ENCODE measurements around the gene LMAN2.

LMAN2 gene

DNA sequence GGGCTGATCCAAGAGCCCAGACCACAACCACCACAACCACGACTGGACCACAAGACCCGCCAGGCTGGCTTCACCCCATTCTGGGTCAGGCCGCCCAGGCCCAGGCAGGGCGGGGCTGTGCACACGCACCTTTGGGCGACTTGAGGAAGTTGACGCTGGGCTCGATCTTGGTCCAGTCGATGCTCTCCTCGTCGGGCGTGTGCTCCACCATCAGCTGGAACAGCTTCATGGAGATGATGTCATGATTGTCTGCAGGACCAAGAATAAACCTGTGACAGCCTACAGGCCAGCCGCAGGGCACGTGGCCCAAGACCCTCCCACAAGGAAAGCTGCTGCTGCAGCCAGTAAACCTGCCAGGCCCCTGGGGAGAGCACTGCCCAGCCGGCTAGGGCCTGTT, 17.3 kb downstream of the LMAN2 start:
- Histone ChIP-seq H3K9ac (ENCODE audit: low read length) (no peak overlapping the region), H3K4me1 (ENCODE audit: low read length) (no peaks in the 10 kb centered on the region), H3K79me2 (ENCODE audit: low read length) (peaks cover 24% of the 10 kb centered on the region)

DNA sequence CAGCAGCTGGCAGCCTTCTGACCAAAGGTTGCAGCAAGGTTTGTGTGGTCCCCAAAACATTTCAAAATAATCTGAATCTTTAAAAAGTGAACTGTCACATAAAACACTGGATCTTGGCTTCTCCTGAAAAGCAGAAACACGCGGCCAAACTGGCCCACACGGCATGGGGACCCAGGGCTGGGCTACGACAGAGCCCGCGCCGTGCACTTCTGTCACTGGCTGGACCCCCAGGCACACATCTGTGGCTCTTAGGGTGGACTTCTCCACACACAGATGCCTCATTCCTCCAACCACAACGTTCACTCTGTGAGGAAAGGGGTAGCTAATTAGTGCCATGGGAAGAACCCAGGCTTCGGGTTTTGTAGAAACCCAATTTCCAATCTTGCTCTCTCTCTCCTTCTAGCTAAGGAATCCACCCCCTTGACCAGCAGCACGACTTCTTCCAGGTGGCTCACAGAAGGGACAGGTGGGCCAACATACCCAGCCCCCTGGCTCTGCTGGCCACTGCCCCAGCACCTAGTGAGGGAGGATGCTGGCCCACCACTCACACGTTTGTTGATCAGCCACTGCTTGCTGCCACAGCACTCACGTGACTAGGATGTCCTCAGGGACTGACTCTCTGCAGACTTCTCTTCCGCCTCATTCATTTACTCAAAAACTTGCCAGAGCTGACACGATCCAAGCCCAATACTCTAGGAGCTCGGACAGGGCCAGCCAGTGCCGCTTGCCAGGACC, 17.9 kb downstream of the LMAN2 start:
- no peaks in the 10 kb centered on the region for H3K9me3 ChIP-seq (replicated peaks; ENCODE audit: insufficient read depth, low read length)
- no peaks in the 10 kb centered on the region for H3K9me2 ChIP-seq (replicated peaks; ENCODE audit: insufficient read depth, low read length)
- H3K79me2 ChIP-seq (ENCODE audit: low read length): peaks cover 18% of the 10 kb centered on the region
- DNase-seq: no peak
- H3K4me2 ChIP-seq (ENCODE audit: low read depth, low read length): no peak overlapping the region
- H3K4me3 ChIP-seq (ENCODE audit: low read length): no peak overlapping the region
- no peak overlapping the region for H3K27ac ChIP-seq (ENCODE audit: low read length)
- H3K4me1 ChIP-seq (ENCODE audit: low read length): no peaks in the 10 kb centered on the region
- H3K27me3 ChIP-seq (replicated peaks; ENCODE audit: insufficient read depth, low read length): no peaks in the 10 kb centered on the region
- peaks cover 9% of the 10 kb centered on the region; the same call in 1 of the 2 replicates for H3K36me3 ChIP-seq (replicated peaks; ENCODE audit: insufficient read depth, low read length)
- H2AFZ ChIP-seq (ENCODE audit: low read length): no peak overlapping the region
- TF ChIP-seq EZH2 (optimal IDR thresholded peaks at IDR 0.05; ENCODE audit: low read depth, low read length) (no peak), EZH2phosphoT487 (IDR thresholded peaks at IDR 0.05; ENCODE audit: low read length) (no peak)
- TF ChIP-seq, protein P1, sequence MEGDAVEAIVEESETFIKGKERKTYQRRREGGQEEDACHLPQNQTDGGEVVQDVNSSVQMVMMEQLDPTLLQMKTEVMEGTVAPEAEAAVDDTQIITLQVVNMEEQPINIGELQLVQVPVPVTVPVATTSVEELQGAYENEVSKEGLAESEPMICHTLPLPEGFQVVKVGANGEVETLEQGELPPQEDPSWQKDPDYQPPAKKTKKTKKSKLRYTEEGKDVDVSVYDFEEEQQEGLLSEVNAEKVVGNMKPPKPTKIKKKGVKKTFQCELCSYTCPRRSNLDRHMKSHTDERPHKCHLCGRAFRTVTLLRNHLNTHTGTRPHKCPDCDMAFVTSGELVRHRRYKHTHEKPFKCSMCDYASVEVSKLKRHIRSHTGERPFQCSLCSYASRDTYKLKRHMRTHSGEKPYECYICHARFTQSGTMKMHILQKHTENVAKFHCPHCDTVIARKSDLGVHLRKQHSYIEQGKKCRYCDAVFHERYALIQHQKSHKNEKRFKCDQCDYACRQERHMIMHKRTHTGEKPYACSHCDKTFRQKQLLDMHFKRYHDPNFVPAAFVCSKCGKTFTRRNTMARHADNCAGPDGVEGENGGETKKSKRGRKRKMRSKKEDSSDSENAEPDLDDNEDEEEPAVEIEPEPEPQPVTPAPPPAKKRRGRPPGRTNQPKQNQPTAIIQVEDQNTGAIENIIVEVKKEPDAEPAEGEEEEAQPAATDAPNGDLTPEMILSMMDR (IDR thresholded peaks at IDR 0.05; ENCODE audit: low read length): no peak
- H4K20me1 ChIP-seq (ENCODE audit: insufficient read depth, low read length): no peaks in the 10 kb centered on the region
- H3F3A ChIP-seq (ENCODE audit: insufficient read depth, low read length): no peaks in the 10 kb centered on the region
- no peak overlapping the region for H3K9ac ChIP-seq (ENCODE audit: low read length)

More for the DNA sequence above, 17.3 kb downstream of the LMAN2 start:
- Histone ChIP-seq H3F3A (ENCODE audit: insufficient read depth, low read length) (no peaks in the 10 kb centered on the region), H3K4me3 (ENCODE audit: low read length) (no peak overlapping the region), H3K4me2 (ENCODE audit: low read depth, low read length) (no peak overlapping the region), H3K9me3 (replicated peaks; ENCODE audit: insufficient read depth, low read length) (no peaks in the 10 kb centered on the region), H3K27me3 (replicated peaks; ENCODE audit: insufficient read depth, low read length) (no peaks in the 10 kb centered on the region), H3K27ac (ENCODE audit: low read length) (no peak overlapping the region), H4K20me1 (ENCODE audit: insufficient read depth, low read length) (no peaks in the 10 kb centered on the region), H3K9me2 (replicated peaks; ENCODE audit: insufficient read depth, low read length) (no peaks in the 10 kb centered on the region), H2AFZ (ENCODE audit: low read length) (no peak overlapping the region), H3K36me3 (replicated peaks; ENCODE audit: insufficient read depth, low read length) (peaks cover 9% of the 10 kb centered on the region; the same call in 1 of the 2 replicates)
- DNase-seq: no peak
- no peak for TF ChIP-seq EZH2 (optimal IDR thresholded peaks at IDR 0.05; ENCODE audit: low read depth, low read length)
- TF ChIP-seq EZH2phosphoT487 (IDR thresholded peaks at IDR 0.05; ENCODE audit: low read length): no peak
- TF ChIP-seq, protein P1 (IDR thresholded peaks at IDR 0.05; ENCODE audit: low read length): no peak

DNA sequence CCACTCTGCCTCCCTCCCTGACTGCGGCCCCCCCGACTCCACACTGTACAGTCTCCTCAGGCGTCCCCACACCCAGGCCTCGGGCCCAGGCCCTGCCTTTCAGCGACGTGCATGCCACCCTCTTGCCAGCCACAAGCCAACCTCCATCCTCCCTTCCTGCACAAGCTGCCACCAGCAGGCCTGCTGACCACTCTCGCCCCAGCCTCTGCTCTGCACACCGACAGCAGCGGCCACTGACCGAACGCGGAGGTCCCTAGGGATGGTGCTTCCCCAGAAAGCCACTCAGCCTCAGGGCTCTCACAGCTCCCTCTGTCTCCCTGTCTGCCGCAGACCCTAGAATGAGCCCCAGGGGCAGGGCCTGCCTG, 18.6 kb downstream of the LMAN2 start:
- H3K27ac ChIP-seq (ENCODE audit: low read length): no peak overlapping the region
- H4K20me1 ChIP-seq (ENCODE audit: insufficient read depth, low read length): no peaks in the 10 kb centered on the region
- H3K9me2 ChIP-seq (replicated peaks; ENCODE audit: insufficient read depth, low read length): no peaks in the 10 kb centered on the region
- peaks cover 11% of the 10 kb centered on the region for H3K79me2 ChIP-seq (ENCODE audit: low read length)
- H3K4me2 ChIP-seq (ENCODE audit: low read depth, low read length): no peak overlapping the region
- H3K4me3 ChIP-seq (ENCODE audit: low read length): no peak overlapping the region
- H3K36me3 ChIP-seq (replicated peaks; ENCODE audit: insufficient read depth, low read length): peaks cover 8% of the 10 kb centered on the region; the same call in 1 of the 2 replicates
- H3K4me1 ChIP-seq (ENCODE audit: low read length): no peaks in the 10 kb centered on the region
- no peaks in the 10 kb centered on the region for H3F3A ChIP-seq (ENCODE audit: insufficient read depth, low read length)
- no peaks in the 10 kb centered on the region for H3K9me3 ChIP-seq (replicated peaks; ENCODE audit: insufficient read depth, low read length)
- H3K27me3 ChIP-seq (replicated peaks; ENCODE audit: insufficient read depth, low read length): no peaks in the 10 kb centered on the region
- DNase-seq: no peak
- TF ChIP-seq EZH2 (optimal IDR thresholded peaks at IDR 0.05; ENCODE audit: low read depth, low read length): no peak
- TF ChIP-seq, protein P1 (IDR thresholded peaks at IDR 0.05; ENCODE audit: low read length): no peak
- TF ChIP-seq EZH2phosphoT487 (IDR thresholded peaks at IDR 0.05; ENCODE audit: low read length): no peak
- no peak overlapping the region for H3K9ac ChIP-seq (ENCODE audit: low read length)
- no peak overlapping the region for H2AFZ ChIP-seq (ENCODE audit: low read length)
